ENCODE results near the gene CER1. TPM values are rescaled to one million over a fixed set of nuclear protein-coding genes. Genes with fewer than 3 reads are reported as not detected.

Gene CER1
- total RNA-seq, 1 donor from 2014 or later, result 5.2 TPM

DNA sequence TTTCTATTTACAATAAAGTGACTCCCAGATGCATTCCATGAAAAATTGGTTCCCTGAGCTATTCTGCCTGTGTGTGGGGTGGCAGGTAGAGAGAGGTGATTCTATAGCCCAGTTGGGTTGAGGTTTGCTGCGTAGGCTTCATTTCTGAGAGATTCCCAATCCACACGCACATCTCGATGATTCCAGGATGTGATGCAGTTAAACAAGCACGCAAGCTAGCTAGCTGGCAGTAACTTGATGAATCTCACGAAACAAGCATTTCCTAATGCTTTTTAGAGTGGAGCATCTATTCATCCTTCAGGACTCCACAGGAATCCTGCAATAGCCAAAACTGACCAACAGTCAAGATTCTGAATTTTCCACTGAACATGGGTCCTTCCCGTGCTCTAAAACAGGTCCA lies 43.8 kb upstream of the CER1 start:
- no peak overlapping the region for H3K4me3 Mint-ChIP-seq (ENCODE audit: unreplicated experiment)
- TF ChIP-seq, protein P1, sequence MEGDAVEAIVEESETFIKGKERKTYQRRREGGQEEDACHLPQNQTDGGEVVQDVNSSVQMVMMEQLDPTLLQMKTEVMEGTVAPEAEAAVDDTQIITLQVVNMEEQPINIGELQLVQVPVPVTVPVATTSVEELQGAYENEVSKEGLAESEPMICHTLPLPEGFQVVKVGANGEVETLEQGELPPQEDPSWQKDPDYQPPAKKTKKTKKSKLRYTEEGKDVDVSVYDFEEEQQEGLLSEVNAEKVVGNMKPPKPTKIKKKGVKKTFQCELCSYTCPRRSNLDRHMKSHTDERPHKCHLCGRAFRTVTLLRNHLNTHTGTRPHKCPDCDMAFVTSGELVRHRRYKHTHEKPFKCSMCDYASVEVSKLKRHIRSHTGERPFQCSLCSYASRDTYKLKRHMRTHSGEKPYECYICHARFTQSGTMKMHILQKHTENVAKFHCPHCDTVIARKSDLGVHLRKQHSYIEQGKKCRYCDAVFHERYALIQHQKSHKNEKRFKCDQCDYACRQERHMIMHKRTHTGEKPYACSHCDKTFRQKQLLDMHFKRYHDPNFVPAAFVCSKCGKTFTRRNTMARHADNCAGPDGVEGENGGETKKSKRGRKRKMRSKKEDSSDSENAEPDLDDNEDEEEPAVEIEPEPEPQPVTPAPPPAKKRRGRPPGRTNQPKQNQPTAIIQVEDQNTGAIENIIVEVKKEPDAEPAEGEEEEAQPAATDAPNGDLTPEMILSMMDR (IDR thresholded peaks at IDR 0.05; ENCODE audit: unreplicated experiment), result no peak
- H3K36me3 Mint-ChIP-seq (ENCODE audit: low read depth, unreplicated experiment), result no peaks in the 10 kb centered on the region
- no peak overlapping the region for H3K27ac Mint-ChIP-seq (ENCODE audit: unreplicated experiment)
- no peaks in the 10 kb centered on the region for H3K9me3 Mint-ChIP-seq (ENCODE audit: unreplicated experiment)
- H3K4me1 Mint-ChIP-seq (ENCODE audit: unreplicated experiment), result peaks cover 5% of the 10 kb centered on the region
- no peak for DNase-seq (ENCODE audit: low spot score)
- H3K27me3 Mint-ChIP-seq (ENCODE audit: unreplicated experiment), result no peaks in the 10 kb centered on the region

DNA sequence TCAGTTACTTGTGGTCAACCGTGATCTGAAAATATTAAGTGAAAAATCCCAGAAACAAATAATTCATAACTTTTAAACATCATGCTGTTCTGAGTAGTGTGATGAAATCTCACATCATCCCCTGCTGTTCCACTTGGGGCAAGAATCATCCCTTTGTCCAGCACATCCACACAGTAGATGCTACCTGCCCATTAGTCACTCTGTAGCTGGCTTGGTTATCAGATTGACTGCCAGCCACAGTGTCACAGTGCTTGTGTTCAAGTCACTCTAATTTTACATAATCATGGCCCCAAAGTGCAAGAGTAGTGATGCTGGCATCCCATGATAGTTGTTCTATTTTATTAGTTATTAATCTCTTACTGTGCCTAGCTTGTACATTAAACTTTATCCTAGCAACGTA lies 39.1 kb upstream of the CER1 start:
- DNase-seq (ENCODE audit: low spot score), result no peak
- TF ChIP-seq, protein P1 (IDR thresholded peaks at IDR 0.05; ENCODE audit: unreplicated experiment), result no peak
- Mint-ChIP-seq H3K36me3 (ENCODE audit: low read depth, unreplicated experiment) (no peaks in the 10 kb centered on the region), H3K9me3 (ENCODE audit: unreplicated experiment) (no peaks in the 10 kb centered on the region), H3K27ac (ENCODE audit: unreplicated experiment) (no peak overlapping the region), H3K4me1 (ENCODE audit: unreplicated experiment) (no peaks in the 10 kb centered on the region), H3K4me3 (ENCODE audit: unreplicated experiment) (no peak overlapping the region), H3K27me3 (ENCODE audit: unreplicated experiment) (no peaks in the 10 kb centered on the region)

DNA sequence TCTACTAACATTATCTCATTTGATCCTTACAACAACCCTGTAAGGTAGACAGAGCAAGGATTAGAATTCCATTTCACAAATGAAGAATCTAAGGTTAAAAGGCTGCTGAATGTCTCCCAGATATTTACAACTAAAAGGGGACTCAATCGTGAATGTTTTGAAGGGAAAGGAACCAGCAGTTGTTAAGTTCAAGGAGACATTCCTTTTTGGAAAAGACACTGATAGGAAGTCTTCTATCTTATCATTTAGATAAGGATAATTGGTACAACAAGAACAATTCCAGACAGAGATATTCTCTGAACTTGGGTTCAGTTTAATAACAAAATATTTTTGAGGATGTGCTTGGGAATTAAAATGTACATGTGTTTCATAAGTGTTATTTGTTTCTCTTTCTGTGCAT lies 37.5 kb upstream of the CER1 start:
- Mint-ChIP-seq H3K4me1 (ENCODE audit: unreplicated experiment) (no peaks in the 10 kb centered on the region), H3K4me3 (ENCODE audit: unreplicated experiment) (no peak overlapping the region), H3K27me3 (ENCODE audit: unreplicated experiment) (no peaks in the 10 kb centered on the region), H3K9me3 (ENCODE audit: unreplicated experiment) (no peaks in the 10 kb centered on the region), H3K27ac (ENCODE audit: unreplicated experiment) (no peak overlapping the region), H3K36me3 (ENCODE audit: low read depth, unreplicated experiment) (no peaks in the 10 kb centered on the region)
- TF ChIP-seq, protein P1 (IDR thresholded peaks at IDR 0.05; ENCODE audit: unreplicated experiment), result no peak
- no peak for DNase-seq (ENCODE audit: low spot score)

DNA sequence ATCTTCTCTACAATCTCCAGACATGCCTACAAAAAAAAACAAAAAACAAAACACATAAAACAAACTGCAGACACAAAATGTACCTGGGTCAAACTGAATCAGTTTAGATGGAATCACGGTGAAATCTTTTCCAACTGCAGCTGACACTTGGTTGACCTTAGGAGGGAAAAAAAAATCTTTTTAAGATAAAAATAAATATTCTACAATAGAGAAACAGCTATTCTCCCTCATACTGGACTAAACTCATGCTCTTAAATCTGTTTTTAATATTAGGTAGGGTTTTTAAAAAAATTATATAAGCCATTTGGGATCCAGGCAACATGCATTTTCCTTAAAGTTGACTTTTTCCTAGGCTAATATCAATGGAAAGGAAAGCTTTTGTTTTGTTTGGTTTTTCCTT lies 33.8 kb upstream of the CER1 start:
- TF ChIP-seq, protein P1 (IDR thresholded peaks at IDR 0.05; ENCODE audit: unreplicated experiment), result no peak
- Mint-ChIP-seq H3K4me1 (ENCODE audit: unreplicated experiment) (peaks cover 23% of the 10 kb centered on the region), H3K27me3 (ENCODE audit: unreplicated experiment) (no peaks in the 10 kb centered on the region), H3K9me3 (ENCODE audit: unreplicated experiment) (no peaks in the 10 kb centered on the region), H3K27ac (ENCODE audit: unreplicated experiment) (no peak overlapping the region), H3K4me3 (ENCODE audit: unreplicated experiment) (no peak overlapping the region), H3K36me3 (ENCODE audit: low read depth, unreplicated experiment) (no peaks in the 10 kb centered on the region)
- DNase-seq (ENCODE audit: low spot score), result no peak

DNA sequence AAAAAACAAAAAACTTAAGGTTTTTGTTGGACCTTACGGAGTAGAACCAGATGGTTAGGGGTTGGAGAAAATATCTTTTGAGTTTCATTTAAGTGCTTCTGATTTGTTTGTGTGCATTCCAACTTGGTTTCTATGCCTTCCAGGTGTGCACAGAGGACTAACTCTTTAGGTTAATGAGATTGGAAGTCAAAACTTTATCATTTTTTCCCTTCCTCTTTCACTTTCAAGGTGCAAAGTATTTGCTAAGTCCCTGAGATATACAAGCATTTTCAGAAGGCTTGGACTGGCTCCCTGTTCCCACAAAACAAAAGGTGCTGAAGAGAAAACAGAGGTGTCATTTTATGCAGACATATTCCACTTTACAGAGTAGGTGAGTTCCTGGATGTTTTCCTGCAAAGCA lies 30.3 kb upstream of the CER1 start:
- Mint-ChIP-seq H3K4me3 (ENCODE audit: unreplicated experiment) (no peak overlapping the region), H3K27me3 (ENCODE audit: unreplicated experiment) (no peaks in the 10 kb centered on the region), H3K4me1 (ENCODE audit: unreplicated experiment) (peaks cover 48% of the 10 kb centered on the region), H3K36me3 (ENCODE audit: low read depth, unreplicated experiment) (no peaks in the 10 kb centered on the region), H3K9me3 (ENCODE audit: unreplicated experiment) (no peaks in the 10 kb centered on the region), H3K27ac (ENCODE audit: unreplicated experiment) (peak overlapping the region; percentile 70)
- DNase-seq (ENCODE audit: low spot score), result no peak
- TF ChIP-seq, protein P1 (IDR thresholded peaks at IDR 0.05; ENCODE audit: unreplicated experiment), result no peak
